ENCODE measurements around the gene CPNE9.

The CPNE9 gene

DNA sequence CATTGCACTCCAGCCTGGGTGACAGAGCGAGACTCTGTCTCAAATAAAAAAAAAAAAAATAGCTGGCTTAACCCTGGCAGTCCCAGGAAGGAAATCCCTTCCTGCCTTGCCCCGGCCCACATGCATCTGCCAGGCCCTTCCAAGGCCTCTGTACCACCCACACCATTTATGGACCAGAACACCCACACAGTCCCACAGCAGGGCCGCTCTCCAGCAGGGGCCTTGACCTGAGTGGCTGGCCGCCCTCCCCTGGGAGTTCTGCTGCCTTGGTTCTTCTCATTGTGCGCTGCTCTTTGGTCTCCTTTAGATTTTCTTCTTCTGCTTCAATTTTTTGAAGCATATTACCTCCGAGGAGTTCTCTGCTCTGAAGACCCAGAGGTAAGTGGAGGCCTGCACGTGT lies 16.1 kb upstream of the CPNE9 start:
- DNase-seq, result no peak

DNA sequence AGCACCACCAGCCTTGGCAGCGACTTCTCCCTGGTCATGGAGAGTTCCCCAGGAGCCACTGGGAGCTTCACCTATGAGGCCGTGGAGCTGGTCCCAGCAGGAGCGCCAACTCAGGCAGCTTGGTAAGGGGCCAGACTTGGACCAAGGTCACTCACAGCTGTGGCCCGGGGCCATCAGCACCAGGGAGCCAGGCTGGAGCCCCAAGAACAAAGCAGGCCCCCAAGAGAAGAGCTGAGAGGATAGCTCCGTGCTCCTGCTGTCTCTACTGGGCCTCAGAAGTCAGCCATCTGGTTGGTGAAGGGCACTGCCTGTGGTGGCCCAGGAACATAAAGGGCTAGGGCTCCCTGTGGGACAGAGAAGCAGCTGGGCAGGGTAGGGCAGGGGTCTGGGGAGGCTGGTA lies 14.7 kb upstream of the CPNE9 start:
- no peak for DNase-seq

DNA sequence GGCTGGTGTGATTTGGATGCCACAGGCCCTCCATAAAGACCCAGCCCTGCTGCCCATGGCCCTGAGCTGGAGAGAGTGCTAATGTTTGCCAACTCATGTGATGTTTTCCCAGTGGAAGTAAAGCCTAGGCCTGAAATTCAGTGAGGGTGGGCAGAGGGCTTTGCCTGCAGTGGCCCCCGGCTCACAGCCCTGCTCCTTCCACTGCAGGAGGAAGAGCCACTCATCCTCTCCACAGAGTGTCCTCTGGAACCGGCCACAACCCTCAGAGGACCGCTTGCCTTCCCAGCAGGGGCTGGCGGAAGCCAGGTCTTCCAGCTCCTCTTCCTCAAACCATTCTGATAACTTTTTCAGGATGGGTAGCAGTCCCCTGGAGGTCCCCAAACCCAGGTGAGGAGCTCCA lies 13.9 kb upstream of the CPNE9 start:
- DNase-seq, result no peak

DNA sequence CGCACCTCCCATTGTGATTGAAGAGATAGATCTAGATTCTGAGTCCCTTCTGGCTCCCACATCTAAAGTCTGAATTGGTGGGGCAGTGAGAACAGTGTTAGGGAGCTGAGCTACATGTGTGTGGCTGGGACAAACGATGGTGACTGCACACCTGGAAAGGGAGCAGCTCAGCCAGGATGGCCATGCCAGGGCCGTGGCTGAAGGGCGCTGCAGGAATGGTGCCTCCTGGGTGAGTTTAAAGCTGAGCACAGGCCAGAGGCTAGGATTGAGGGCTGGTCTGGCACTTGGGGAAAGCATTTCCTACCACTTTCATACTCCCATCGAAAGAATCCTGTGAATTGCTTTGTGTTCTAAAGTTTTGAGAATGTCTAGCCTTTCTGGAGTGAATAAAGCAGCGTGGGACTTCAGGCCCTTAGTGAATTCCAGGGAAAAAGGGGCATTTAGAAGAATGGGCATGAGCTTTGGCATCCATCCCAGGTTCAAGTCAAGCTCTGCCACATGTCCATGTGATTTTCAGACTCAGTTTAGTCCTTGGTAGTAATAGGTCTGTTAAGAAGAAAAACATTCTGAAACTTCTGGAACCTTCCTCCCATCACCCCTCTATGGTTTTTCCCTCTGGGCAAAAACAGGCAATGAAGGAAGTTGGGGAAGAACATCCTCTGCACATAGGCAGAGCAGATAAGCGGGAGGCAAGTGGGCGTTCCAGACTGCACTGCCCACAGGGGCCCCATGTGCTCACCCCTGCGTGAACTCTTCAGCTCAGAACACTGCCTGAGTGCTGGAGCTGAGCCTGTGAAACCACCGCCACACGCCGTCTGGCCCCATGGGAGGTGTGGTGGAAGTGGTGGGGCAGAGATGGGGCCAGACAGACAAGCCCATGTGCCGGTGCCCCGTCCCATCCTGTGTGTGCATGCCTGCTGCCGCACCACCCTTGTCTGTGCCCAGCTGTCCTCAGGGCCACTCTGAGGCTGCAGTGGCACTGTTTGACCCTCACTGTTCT lies 12.9 kb upstream of the CPNE9 start:
- no peak for DNase-seq

DNA sequence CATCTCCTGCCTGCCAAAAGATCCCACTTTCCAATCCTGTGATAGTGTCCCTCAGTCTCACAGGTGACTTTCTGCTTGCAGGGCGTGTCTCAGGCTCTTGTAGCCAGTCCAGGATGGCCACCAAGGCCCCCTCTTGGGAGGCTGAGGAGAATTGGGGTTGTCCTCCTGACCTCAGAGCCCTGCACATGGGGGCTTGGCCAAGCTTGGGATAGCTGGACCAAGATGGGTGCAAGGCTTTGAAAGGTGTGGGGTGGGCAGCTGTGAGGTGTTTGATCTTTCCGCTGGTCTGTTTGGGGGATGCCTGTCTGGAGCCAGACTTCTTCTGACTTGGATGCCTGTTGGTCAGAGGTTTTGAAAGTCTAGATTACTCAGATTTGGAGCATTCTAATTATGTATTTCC lies 12.0 kb upstream of the CPNE9 start:
- DNase-seq, result no peak

DNA sequence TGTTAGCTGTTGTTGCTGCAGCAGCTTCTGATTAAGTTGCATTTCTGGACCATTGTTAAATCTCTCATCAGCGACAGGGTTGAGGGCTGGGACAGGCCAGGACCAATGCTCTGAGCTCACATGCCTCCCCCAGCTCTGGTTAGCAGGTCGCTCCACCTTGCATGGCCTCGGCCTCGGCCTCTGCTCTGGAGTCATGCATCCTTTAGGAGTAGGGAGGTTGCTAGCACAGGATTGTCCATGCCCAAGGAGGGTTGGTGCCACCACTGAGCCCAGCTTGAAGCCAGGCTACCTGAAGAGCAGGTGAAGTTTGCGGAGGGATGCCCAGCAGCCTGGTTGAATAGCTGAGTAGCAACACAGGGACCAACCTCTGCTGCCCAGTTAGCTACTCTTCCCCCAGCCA lies 11.2 kb upstream of the CPNE9 start:
- no peak for DNase-seq

DNA sequence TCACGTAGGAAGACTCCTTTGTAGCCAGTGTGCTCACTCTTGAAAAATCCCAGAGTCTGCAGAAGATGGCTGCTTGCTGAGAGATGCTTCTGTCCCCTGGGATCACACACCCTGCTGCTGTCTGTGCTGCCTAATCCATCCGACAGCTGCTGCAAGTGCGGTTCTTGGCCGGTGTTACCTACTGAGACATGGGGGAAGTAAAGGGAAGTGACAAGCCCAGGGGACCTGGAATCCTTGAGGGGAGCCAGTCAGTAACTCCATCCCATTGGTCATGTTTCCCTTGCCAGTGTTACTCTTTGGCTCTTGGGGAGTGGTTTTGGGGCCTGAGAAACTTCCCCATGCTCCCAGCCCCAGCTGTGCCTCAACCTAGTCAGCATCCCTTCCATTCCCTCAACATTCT lies 8.3 kb upstream of the CPNE9 start:
- DNase-seq, result no peak

DNA sequence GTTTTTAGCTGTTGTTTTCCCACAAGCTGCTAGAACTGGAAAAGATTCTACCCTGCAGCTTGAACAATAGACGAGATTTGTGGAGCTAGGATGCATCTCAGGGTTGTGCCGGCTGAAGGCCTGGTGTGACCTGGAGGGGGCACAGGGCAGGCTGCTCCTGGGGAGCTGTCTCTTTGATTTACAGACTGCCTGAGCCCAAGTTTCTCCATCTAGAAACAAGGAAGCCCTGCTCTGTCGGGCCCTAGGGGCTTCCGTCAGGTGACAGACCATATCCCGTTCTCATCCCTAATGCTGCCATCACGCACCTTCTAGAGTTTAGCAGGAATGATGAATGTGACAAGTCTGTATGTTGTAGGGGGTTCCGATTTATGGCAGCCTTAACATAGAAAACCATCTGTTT lies 7.9 kb upstream of the CPNE9 start:
- no peak for DNase-seq

DNA sequence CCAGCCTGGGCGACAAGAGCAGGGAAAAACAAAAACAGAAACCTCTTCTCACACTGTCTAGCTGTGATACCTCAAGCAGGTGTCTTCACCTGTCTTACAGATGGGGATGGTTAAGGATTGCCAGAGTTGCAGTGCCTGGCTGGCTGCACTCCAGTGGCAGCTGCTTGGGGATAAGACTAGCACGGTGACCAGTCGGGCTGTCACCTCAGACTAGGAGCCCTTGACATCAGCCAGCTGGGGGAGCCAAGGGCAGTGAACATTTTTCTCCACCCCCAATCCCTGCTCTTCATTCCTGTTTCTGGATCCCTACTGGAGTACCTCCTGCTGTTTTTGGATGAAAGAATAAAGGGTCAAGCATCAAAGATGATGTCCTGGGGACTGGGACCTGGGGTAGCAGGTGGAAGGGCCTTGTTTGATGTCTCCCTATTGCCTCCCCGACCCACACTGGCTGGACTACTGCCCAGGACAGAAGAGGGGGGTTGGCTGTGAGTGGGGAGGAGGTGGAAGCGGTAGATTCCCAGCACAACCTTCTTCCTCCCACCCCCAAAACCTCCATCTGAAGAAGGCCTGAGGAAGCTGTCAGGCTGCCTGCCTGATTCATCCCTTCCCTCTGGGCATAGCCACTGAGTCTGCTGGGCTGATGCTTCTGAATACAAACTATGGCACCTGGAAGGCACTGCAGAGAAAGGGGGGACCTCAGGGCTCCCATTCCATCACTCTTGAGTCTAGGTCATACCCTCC lies 7.0 kb upstream of the CPNE9 start:
- no peak for DNase-seq

DNA sequence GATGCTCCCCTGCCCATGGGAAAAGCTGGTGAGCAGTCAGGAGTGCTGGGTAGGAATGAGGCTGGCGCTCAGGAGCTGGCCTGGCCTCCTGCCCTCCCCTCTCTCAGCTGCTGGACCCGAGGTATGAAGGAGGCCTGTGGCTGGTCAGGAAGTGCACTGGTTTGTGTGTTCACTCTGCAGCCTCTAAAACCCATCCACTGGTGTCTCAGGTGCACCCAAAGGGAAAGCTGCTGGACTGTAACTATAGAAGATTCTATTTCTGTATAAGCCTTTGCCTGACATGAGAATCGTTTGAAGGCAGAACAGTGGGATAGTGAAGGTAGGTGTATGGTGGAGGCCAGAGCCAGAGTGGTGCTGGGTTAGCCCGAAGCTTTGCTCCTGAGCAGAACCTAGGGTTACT lies 5.7 kb upstream of the CPNE9 start:
- DNase-seq, result no peak

DNA sequence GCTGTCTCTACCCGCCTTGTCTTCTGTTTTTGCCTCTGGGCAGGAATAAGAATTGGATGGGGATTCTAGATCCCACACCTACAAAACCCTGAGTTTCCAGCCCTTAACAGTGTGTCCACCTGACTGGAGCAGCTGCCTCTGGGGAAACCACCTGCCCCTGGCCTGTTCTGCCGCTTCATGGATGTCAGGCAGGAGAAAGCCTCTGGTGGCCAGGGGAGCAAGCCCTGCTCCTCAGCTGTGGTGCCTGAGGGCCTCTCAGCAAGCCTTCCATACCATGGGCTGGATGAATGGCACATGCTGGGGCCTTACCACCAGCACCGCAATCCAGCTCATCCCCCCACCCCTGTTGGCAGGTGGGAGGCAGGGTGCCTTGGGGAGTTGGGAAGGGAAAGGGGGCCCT lies 5.3 kb upstream of the CPNE9 start:
- no peak for DNase-seq

DNA sequence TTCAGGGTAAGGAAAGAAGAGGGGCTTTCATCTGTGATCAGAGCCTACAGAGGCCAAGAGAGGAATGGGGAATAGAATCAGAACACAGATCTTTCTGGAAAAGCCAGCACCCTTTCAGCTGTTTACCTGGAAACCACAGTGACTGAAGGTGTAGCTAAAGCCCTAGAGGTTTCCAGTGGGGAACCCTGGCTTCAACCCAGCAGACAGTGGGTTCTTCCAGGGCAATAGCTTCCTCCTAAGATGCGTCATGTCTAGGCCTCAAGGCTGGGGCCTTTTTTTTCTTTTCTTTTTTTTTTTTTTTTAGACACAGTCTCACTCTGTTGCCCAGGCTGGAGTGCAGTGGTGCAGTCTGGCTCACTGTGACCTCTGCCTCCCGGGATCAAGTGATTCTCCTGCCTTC lies 3.1 kb upstream of the CPNE9 start:
- DNase-seq, result no peak

DNA sequence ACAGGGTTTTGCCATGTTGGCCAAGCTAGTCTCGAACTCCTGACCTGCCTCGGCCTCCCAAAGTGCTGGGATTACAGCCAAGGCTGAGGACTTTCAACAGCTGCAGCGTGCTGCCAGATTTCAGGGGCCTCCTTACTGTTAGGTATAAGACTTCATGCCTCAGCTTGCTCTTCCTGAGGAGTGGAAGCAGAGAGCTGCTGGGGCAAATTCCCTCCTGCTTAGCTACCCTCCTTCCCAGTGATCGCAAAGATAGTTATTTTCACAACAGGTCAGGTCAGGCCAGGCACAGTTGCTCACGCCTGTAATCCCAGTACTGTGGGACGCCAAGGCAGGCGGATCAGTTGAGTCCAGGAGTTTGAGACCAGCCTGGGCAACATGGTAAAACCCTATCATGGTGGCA lies 2.6 kb upstream of the CPNE9 start:
- DNase-seq, result no peak

DNA sequence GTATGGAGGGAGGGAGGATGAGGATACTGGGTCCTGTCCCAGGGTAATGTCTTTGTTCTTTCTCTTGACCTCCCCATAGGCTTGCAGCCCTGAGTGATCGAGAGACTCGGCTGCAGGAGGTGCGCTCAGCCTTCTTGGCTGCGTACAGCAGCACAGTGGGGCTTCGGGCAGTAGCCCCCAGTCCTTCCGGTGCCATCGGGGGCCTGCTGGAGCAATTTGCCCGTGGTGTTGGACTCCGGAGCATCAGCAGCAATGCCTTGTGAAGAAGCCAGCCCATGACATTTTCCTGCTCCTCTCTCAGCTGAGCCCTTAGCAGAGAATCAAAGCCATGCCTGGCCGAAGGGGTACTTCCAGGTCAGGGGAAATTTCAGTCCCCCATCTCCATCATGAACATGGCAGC lies 1.9 kb upstream of the CPNE9 start:
- DNase-seq, result no peak

DNA sequence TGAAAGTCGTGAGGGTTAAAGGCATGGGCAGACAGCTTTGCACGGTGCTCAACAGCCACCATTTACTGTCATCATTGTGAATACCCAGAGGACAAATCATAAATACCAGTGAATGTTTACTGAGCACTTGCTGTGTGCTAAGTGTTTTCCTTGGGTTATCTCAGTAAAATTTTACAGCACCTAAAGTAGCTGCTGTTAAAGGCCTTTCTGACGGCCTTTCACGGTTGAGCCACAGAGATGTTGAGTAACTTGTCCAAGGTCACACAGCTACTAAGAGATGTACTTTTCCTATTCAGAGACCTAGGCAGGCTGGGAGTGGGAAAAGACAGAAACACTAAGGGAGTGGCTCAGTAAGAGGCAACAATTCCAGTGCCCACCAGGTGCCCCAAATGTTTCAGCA lies 393 bp upstream of the CPNE9 start:
- DNase-seq, result no peak

DNA sequence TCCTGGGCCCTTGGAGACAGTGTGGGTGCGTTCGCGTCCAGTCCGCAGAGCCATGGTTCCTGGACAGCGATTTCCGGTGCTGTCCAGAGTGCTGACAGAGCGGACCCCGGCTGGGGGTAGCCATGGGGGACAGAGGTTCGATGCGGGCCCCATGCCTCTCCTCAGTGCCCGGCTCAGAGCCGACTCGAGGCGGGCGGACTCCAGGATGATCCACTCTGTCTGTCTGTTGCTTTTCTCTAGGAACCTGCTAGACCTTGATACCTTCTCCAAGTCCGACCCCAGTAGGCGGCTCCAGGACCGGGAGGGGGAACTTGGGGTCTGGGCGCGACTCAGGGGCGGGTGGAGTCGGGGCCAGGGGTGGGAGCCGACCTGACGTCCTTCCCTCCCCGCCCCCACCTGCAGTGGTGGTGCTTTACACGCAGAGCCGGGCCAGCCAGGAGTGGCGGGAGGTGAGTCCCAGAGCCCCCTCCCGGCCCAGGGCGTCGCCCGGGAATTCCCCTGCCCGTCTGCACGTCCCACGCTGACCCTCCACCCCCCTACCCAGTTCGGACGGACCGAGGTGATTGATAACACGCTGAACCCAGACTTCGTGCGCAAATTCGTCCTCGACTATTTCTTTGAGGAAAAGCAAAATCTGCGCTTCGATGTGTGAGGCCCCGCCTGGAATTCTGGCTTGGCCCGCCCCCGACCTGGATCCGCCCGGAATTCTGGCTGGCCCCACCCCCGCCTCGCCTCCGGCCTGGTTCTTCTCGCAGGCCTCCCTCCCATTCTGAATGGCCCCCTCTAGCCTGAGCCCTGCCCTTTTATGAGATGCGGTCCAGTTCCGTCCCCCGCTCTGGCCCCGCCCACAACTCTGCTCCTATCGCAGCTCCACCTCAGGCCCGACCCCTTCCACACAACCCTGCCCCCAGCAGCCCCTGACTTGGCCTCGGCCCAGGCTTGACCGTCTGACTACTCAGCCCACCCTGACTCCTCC lies 1.0 kb downstream of the CPNE9 start:
- DNase-seq, result peak; percentile 17

DNA sequence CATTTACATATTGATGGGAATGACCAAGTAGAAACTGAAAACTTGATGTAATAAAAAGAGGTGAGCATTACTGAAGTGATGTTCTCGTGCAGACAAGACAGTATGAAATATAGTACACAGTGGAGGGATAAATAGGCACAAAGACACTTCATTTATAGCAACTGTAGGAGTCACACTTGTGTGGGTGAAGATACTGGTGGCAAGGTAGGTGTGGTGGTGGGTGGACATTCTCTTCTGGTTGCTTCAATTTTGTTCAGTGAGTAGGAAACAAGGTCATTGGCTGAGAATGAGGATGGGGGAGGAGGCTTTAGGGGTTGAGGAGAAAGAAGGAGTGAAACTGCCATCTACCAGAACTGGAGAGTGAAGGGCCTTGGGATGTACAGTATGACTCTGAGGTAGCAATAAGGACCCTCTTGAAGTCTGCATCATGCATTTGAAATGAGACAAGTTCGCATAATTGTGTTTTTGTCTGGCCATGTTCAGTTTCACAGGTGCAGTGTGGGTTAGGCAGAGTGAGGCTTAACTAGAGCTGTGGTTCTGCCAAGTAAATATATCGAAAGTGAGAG lies 6.6 kb downstream of the CPNE9 start:
- DNase-seq, result no peak

DNA sequence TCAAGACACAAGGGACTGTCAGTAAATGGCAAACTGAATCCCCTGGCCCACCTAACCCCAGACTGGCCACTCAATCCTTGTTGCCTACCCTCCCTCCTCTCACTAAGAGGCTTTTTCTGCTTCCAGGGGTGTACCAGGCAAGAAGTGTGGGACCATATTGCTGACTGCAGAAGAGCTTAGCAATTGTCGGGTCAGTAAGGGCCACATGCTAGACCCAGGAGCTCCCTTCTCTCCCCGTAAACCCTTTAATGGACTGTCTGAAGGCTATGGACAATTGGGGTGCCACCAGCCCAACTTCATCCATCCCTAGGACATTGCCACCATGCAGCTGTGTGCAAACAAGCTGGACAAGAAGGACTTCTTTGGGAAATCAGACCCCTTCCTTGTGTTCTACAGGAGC lies 8.8 kb downstream of the CPNE9 start:
- DNase-seq, result no peak

DNA sequence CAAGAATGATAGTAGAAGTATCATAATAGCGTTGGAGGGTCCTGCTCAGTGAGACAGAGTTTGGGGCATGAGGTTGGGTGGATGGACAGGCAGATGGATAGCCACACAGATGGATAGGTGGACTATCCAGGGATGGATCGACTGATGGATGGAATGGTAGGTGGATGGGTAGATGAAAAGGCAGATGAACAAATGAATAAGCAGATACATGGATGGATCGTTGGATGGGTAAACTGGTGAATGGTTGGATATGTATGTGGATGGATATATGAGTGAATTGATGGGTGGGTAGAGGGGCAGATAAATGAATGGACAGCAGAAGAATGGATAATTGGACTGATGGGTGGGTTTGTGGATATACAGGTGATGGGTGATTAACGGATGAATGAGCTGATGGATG lies 9.5 kb downstream of the CPNE9 start:
- no peak for DNase-seq

DNA sequence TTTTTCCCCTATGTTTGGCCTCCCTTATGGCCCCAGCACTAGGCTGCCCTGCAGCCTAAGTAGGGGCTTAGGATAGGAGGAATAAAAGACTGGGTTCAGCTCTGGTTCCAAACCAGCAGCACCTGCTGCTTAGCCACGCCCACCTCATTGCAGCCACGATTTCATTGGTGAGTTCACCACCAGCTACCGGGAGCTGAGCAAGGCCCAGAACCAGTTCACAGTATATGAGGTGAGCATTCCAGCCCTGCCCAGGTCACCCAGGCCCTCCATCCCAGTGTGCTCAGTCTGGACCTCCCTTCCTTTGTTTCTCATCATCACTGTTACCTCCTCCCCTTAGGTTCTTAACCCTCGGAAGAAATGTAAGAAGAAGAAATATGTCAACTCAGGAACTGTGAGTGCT lies 11.5 kb downstream of the CPNE9 start:
- DNase-seq, result no peak

DNA sequence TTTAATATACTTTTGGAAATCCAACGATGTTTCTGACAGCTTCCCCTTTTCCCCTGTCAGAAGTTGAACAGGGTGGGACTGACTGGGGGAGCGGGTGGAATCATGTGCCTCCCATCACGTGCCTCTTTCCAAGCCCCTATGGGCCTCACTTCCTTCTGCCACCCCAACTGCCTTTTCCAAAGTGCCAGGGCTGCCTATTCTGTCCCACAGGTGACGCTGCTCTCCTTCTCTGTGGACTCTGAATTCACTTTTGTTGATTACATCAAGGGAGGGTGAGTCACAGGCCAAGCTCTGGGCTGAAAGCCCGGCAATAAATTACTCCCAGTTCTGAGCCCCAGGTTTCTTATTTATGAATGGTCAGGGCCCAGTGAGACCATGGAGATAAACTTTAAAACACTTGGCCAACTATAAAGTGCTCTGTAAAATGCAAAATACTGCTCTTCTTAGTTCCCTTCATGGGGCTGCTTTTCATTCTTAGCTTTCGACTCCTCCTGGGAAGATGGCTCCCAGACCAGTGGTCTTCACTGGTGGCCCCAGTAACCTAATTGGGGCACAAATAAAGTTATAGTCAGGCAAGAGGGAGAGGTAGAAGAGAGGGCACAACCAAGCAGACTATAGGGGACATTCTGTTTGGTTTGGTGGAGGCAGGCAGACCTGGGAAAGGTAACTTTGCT lies 12.3 kb downstream of the CPNE9 start:
- DNase-seq, result peak; percentile 39

Measured in activated naive CD4-positive, alpha-beta T cell treated with Interleukin-2 at 50 U/mL for 16 hours (primary cell).